SK-N-SH treated with all-trans-retinoic acid at 6 μM for 48 hours (cell line): Measurements from ENCODE around the gene LRRK1.

ENCODE experiments used
- ARNTL ChIP-seq: fragments of 450-650 bp; formaldehyde crosslinking; IDR thresholded peaks from 2 replicates; pipeline ENCODE4 v1.5.0; 2020; ENCODE audit warnings: low read depth, mild to moderate bottlenecking, moderate library complexity, borderline replicate concordance
- BACH2 ChIP-seq: fragments of 250-450 bp; sonication (Bioruptor Pico); IDR thresholded peaks from 2 replicates; pipeline ENCODE4 v1.9.0; 2021; ENCODE audit warnings: mild to moderate bottlenecking, borderline replicate concordance
- CSDC2 ChIP-seq: fragments of 250-450 bp; sonication (Bioruptor Pico); IDR thresholded peaks from 2 replicates; pipeline ENCODE4 v1.5.0; 2020; ENCODE audit warnings: mild to moderate bottlenecking, moderate library complexity
- GLIS3 ChIP-seq: fragments of 250-450 bp; sonication (Bioruptor Pico); IDR thresholded peaks from 2 replicates; pipeline ENCODE4 v1.5.0; 2020; ENCODE audit warnings: mild to moderate bottlenecking, moderate library complexity
- OSR1 ChIP-seq: fragments of 250-450 bp; sonication (Bioruptor Pico); IDR thresholded peaks from 2 replicates; pipeline ENCODE4 v1.8.0; 2022; ENCODE audit warnings: moderate library complexity, mild to moderate bottlenecking, inconsistent platforms
- PATZ1 ChIP-seq: fragments of 250-450 bp; sonication (Bioruptor Pico); IDR thresholded peaks from 2 replicates; pipeline ENCODE4 v1.8.0; 2020; ENCODE audit warnings: mild to moderate bottlenecking, moderate library complexity, borderline replicate concordance
- POU6F1 ChIP-seq: fragments of 250-450 bp; sonication (Bioruptor Pico); IDR thresholded peaks from 2 replicates; pipeline ENCODE4 v1.8.0; 2021; ENCODE audit warnings: low read depth, mild to moderate bottlenecking, moderate library complexity, borderline replicate concordance
- TOX ChIP-seq: fragments of 250-450 bp; sonication (Bioruptor Pico); IDR thresholded peaks from 2 replicates; pipeline ENCODE4 v1.8.0; 2021; ENCODE audit warnings: mild to moderate bottlenecking, moderate library complexity, borderline replicate concordance
- ZC3H10 ChIP-seq: fragments of 250-450 bp; sonication (Bioruptor Pico); IDR thresholded peaks from 2 replicates; pipeline ENCODE4 v1.5.1; 2021; ENCODE audit warnings: mild to moderate bottlenecking, moderate library complexity
- ZFP3 ChIP-seq: fragments of 250-450 bp; sonication (Bioruptor Pico); IDR thresholded peaks from 2 replicates; pipeline ENCODE4 v1.5.0; 2020; ENCODE audit warnings: mild to moderate bottlenecking, moderate library complexity
- ZNF565 ChIP-seq: fragments of 450-650 bp; formaldehyde crosslinking; conservative IDR thresholded peaks from 2 replicates; pipeline ENCODE4 v1.5.0; 2020; ENCODE audit warnings: low read depth, mild to moderate bottlenecking, moderate library complexity

DNA sequence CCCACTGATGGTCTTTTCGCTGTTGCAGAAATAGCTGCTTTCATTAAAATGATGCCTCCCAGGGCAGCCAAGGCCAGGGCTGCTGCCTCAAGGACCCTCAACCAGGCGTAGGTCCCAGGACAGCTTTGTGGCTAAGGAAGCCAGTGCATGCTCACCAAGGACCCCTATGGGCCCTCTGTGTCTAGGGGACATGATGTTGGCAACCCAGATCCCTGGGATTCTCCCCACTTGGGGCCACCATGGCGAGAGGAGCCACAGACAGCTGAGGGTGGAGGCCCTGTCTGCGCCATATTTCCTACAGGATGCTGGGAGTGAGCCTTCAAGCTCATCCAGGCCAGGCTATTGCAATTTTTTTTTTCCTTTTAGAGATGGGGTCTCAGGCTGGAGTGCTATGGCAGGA is 195.5 kb downstream of the LRRK1 start:
- TF ChIP-seq ZC3H10 (CRISPR knock-in tag) (no peak), ARNTL (CRISPR knock-in tag) (no peak), CSDC2 (no peak), ZNF565 (CRISPR knock-in tag) (no peak), POU6F1 (CRISPR knock-in tag) (no peak), BACH2 (CRISPR knock-in tag) (no peak), GLIS3 (CRISPR knock-in tag) (no peak), PATZ1 (CRISPR knock-in tag) (no peak), OSR1 (CRISPR knock-in tag) (no peak), ZFP3 (CRISPR knock-in tag) (no peak), TOX (CRISPR knock-in tag) (no peak)
